HCT116 (cell line): ENCODE results near the gene LCN6. TPM values are rescaled to one million over a fixed set of nuclear protein-coding genes. Genes with fewer than 3 reads are reported as not detected.

Experiments
- ATAC-seq: fragments of 200-7000 bp; cut with Tn5 transposase; 2 replicates; pipeline ENCODE4 v1.9.1; 2020; ENCODE audit warnings: mild to moderate bottlenecking, moderate library complexity
- BruUV-seq: library from RNA; stranded (reverse); fragments of 400-500 nt; replicated peaks from 2 replicates; lab custom pipeline; 2021; lab: Mats Ljungman, UMichigan
- CTCF ChIA-PET: fragments of 300-600 bp; sonication (Branson Sonifier 250); formaldehyde crosslinking; loops from one replicate; lab custom pipeline; 2021; ENCODE audit warnings: antibody characterized with exemption; lab: Charles Lee
- POLR2A ChIA-PET: fragments of 300-600, 350-600 bp; sonication (Branson Sonifier 250); formaldehyde crosslinking; loops from one replicate; lab custom pipeline; 2021; ENCODE audit warnings: antibody characterized with exemption; lab: Charles Lee
- RAD21 ChIA-PET, 2 experiments: fragments of 300-600 bp; sonication (Branson Sonifier 250); formaldehyde crosslinking; loops; one replicate each; lab custom pipeline; 2023; ENCODE audit warnings: low total read pairs in 2 of 2; ENCODE audit not compliant: uncharacterized antibody in 2 of 2, unreplicated experiment in 2 of 2, low non-redundant PET in 1 of 2; lab: Charles Lee
- DNase-seq: peaks from one replicate; pipeline ENCODE4 v3.0.0-alpha.2; 2010; ENCODE audit warnings: low read depth, low spot score
- H2AFZ ChIP-seq: fragments of 200-600 bp; shearing (Covaris generic), sonication (generic); 2 replicates; pipeline ENCODE4 v1.6.1; 2017; ENCODE audit warnings: low read depth, mixed run types, mixed read lengths, antibody characterized with exemption, low read length; ENCODE audit not compliant: poor library complexity, severe bottlenecking
- H3K27ac ChIP-seq: 2 replicates; pipeline ENCODE4 v1.5.1; 2012; ENCODE audit warnings: low read depth, low read length
- H3K27me3 ChIP-seq: fragments of 200-600 bp; sonication (generic); 2 replicates; pipeline ENCODE4 v1.6.1; 2016; ENCODE audit warnings: mixed run types, low read length, mixed read lengths; ENCODE audit not compliant: insufficient read depth
- H3K36me3 ChIP-seq, 2 experiments: fragments of 200-500 bp in 1 of 2; fragments of 200-600 bp in 1 of 2; sonication (Bioruptor generic) in 1 of 2; sonication (generic) in 1 of 2; 2 replicates each; pipeline versions ENCODE4 v1.5.1 to v1.6.1; 2014 to 2016; ENCODE audit warnings: low read length in 2 of 2, inconsistent platforms in 1 of 2, mixed read lengths in 1 of 2, mixed run types in 1 of 2; ENCODE audit not compliant: insufficient read depth in 2 of 2, control insufficient read depth in 1 of 2
- H3K4me1 ChIP-seq, 2 experiments: fragments of 200-600 bp in 1 of 2; sonication (generic) in 1 of 2; 2 replicates each; pipeline versions ENCODE4 v1.5.1 to v1.6.1; 2012 to 2017; ENCODE audit warnings: low read length in 2 of 2, inconsistent platforms in 1 of 2, mild to moderate bottlenecking in 1 of 2, mixed read lengths in 1 of 2, mixed run types in 1 of 2, moderate library complexity in 1 of 2; ENCODE audit not compliant: insufficient read depth in 2 of 2, control insufficient read depth in 1 of 2
- H3K4me2 ChIP-seq: fragments of 200-600 bp; sonication (generic); 2 replicates; pipeline ENCODE4 v1.6.1; 2017; ENCODE audit warnings: mixed run types, low read length, mixed read lengths
- H3K4me3 ChIP-seq, 2 experiments: fragments of 200-600 bp in 1 of 2; sonication (generic) in 1 of 2; replicated peaks in 1 of 2; 2 replicates each; pipeline ENCODE4 v1.5.1; 2011 to 2016; ENCODE audit warnings: low read length in 2 of 2, control low read depth in 1 of 2, low read depth in 1 of 2, mild to moderate bottlenecking in 1 of 2, mixed read lengths in 1 of 2, mixed run types in 1 of 2
- H3K79me2 ChIP-seq: fragments of 200-600 bp; sonication (generic); 2 replicates; pipeline ENCODE4 v1.6.1; 2017; ENCODE audit warnings: mild to moderate bottlenecking, mixed run types, low read length, moderate library complexity, mixed read lengths; ENCODE audit not compliant: insufficient read depth
- H3K9ac ChIP-seq: fragments of 200-600 bp; sonication (generic); 2 replicates; pipeline ENCODE4 v1.6.1; 2016; ENCODE audit warnings: low read length, mixed read lengths
- H3K9me2 ChIP-seq: fragments of 200-600 bp; sonication (generic), shearing (Covaris generic); 2 replicates; pipeline ENCODE4 v1.6.1; 2017; ENCODE audit warnings: mixed run types, mild to moderate bottlenecking, moderate library complexity; ENCODE audit not compliant: insufficient read depth
- H3K9me3 ChIP-seq, 2 experiments: fragments of 200-500 bp in 1 of 2; fragments of 200-600 bp in 1 of 2; sonication (Bioruptor generic) in 1 of 2; sonication (generic) in 1 of 2; 2 replicates each; pipeline ENCODE4 v1.6.1; 2014 to 2017; ENCODE audit warnings: low read length in 2 of 2, mixed read lengths in 2 of 2, inconsistent platforms in 1 of 2, low read depth in 1 of 2, mild to moderate bottlenecking in 1 of 2, mixed run types in 1 of 2, moderate library complexity in 1 of 2; ENCODE audit not compliant: control insufficient read depth in 1 of 2, insufficient read depth in 1 of 2
- H4K20me1 ChIP-seq: fragments of 200-600 bp; sonication (generic), shearing (Covaris generic); 2 replicates; pipeline ENCODE4 v1.6.1; 2017; ENCODE audit warnings: mixed run types, mild to moderate bottlenecking, moderate library complexity; ENCODE audit not compliant: insufficient read depth
- CBX3 ChIP-seq: IDR thresholded peaks from 2 replicates; pipeline ENCODE4 v1.6.1; 2012; ENCODE audit warnings: low read depth
- EGR1 ChIP-seq: IDR thresholded peaks from 2 replicates; pipeline ENCODE4 v1.6.1; 2012; ENCODE audit warnings: low read depth
- EZH2 ChIP-seq: fragments of 200-600 bp; sonication (generic); IDR thresholded peaks from 2 replicates; pipeline ENCODE4 v1.6.1; 2017; ENCODE audit warnings: antibody characterized with exemption, mixed run types
- EZH2phosphoT487 ChIP-seq: fragments of 200-600 bp; IDR thresholded peaks from 2 replicates; pipeline ENCODE4 v1.6.1; 2018; ENCODE audit warnings: antibody characterized with exemption, borderline replicate concordance
- FOSL1 ChIP-seq: IDR thresholded peaks from 2 replicates; pipeline ENCODE4 v1.6.1; 2012; ENCODE audit warnings: low read depth
- JUND ChIP-seq: IDR thresholded peaks from 2 replicates; pipeline ENCODE4 v1.6.1; 2012
- MAX ChIP-seq: IDR thresholded peaks from 2 replicates; pipeline ENCODE4 v1.6.1; 2012
- POLR2A ChIP-seq: IDR thresholded peaks from 2 replicates; pipeline ENCODE4 v1.7.0; 2011; ENCODE audit warnings: borderline replicate concordance; ENCODE audit not compliant: insufficient read depth, insufficient read length; ENCODE audit errors: extremely low read depth
- POLR2AphosphoS5 ChIP-seq: IDR thresholded peaks from 2 replicates; pipeline ENCODE4 v1.6.1; 2011; ENCODE audit warnings: mild to moderate bottlenecking, low read depth, low read length, moderate library complexity
- RAD21 ChIP-seq: IDR thresholded peaks from 2 replicates; pipeline ENCODE4 v1.6.1; 2012; ENCODE audit warnings: low read depth, mild to moderate bottlenecking
- REST ChIP-seq: IDR thresholded peaks from 2 replicates; pipeline ENCODE4 v1.6.1; 2012; ENCODE audit warnings: low read depth
- SIN3A ChIP-seq: IDR thresholded peaks from 2 replicates; pipeline ENCODE4 v1.6.1; 2012; ENCODE audit warnings: low read depth
- SP1 ChIP-seq: IDR thresholded peaks from 2 replicates; pipeline ENCODE4 v1.6.1; 2012; ENCODE audit warnings: low read depth
- SRF ChIP-seq: IDR thresholded peaks from 2 replicates; pipeline ENCODE4 v1.6.1; 2012; ENCODE audit warnings: low read depth
- YY1 ChIP-seq: IDR thresholded peaks from 2 replicates; pipeline ENCODE4 v1.6.1; 2011; ENCODE audit warnings: low read length, low read depth, moderate library complexity, mild to moderate bottlenecking; ENCODE audit not compliant: insufficient replicate concordance; ENCODE audit errors: extremely low read depth
- ZBTB33 ChIP-seq: IDR thresholded peaks from 2 replicates; pipeline ENCODE4 v1.6.1; 2011; ENCODE audit warnings: mild to moderate bottlenecking, low read length, moderate library complexity; ENCODE audit not compliant: insufficient replicate concordance; ENCODE audit errors: extremely low read depth
- ZFX ChIP-seq: fragments of 450-650 bp; IDR thresholded peaks from 2 replicates; pipeline ENCODE4 v1.6.1; 2017
- ZNF274 ChIP-seq: fragments of 200-500 bp; sonication (Bioruptor generic); IDR thresholded peaks from 2 replicates; pipeline ENCODE4 v1.6.1; 2014; ENCODE audit warnings: mild to moderate bottlenecking, low read depth, low read length, inconsistent platforms
- intact Hi-C: fragments of 100-400 bp; cut with micrococcal nuclease; formaldehyde crosslinking; loops from 2 replicates; pipeline ENCODE4 v1.10.0; 2022
- total RNA-seq: library from RNA; stranded (reverse); gene quantifications from one replicate; pipeline ENCODE4 v1.2.1, GENCODE V29; 2021; ENCODE audit not compliant: unreplicated experiment

The LCN6 gene
- total RNA-seq, 1 experiment from 2014 or later: not detected

- TF ChIP-seq ZBTB33 (no peak), JUND (no peak), POLR2AphosphoS5 (no peak), SRF (no peak), YY1 (no peak), FOSL1 (no peak), MAX (no peak), EZH2phosphoT487 (no peak), POLR2A (no peak), ZFX (no peak), CBX3 (no peak), EZH2 (no peak), ZNF274 (no peak), SP1 (no peak), REST (no peak), SIN3A (no peak), EGR1 (no peak), RAD21 (no peak)
- H3K4me2 ChIP-seq: no peak overlapping the region
- peaks cover 6 to 16% of the 10 kb centered on the region in 2 experiments; a peak in 2 of 4 replicates for H3K9me3 ChIP-seq
- H3K9ac ChIP-seq: no peak overlapping the region
- RAD21 ChIA-PET: no interaction called here
- H3K27me3 ChIP-seq: no peaks in the 10 kb centered on the region
- CTCF ChIA-PET: no interaction called here
- no peaks in the 10 kb centered on the region for H3K36me3 ChIP-seq
- DNase-seq (no peak), ATAC-seq (no peak)
- no peak overlapping the region for H2AFZ ChIP-seq
- no peaks in the 10 kb centered on the region for H3K9me2 ChIP-seq
- no peaks in the 10 kb centered on the region for H3K4me1 ChIP-seq
- intact Hi-C loops: no loop called here
- H3K27ac ChIP-seq: no peak overlapping the region
- POLR2A ChIA-PET: no interaction called here
- H3K79me2 ChIP-seq: no peaks in the 10 kb centered on the region
- H3K4me3 ChIP-seq: no peak overlapping the region
- BruUV-seq: no TSS peak
- H4K20me1 ChIP-seq: no peaks in the 10 kb centered on the region
Measured at GRCh38 chr9:136776947-136777346, 28.6 kb upstream of the LCN6 start.
